GM23248 (cell line): ENCODE results near the gene PRCC.

Experiments used
- EZH2 ChIP-seq: fragments of 200-600 bp; sonication (generic); IDR thresholded peaks from 2 replicates; pipeline ENCODE4 v1.6.1; 2018; ENCODE audit warnings: antibody characterized with exemption, mild to moderate bottlenecking; ENCODE audit not compliant: insufficient read depth, poor library complexity, severe bottlenecking
- EZH2phosphoT487 ChIP-seq: fragments of 200-600 bp; sonication (generic); IDR thresholded peaks from 2 replicates; pipeline ENCODE4 v1.6.1; 2018; ENCODE audit warnings: antibody characterized with exemption, moderate library complexity, mild to moderate bottlenecking, low read depth; ENCODE audit not compliant: insufficient read depth

DNA sequence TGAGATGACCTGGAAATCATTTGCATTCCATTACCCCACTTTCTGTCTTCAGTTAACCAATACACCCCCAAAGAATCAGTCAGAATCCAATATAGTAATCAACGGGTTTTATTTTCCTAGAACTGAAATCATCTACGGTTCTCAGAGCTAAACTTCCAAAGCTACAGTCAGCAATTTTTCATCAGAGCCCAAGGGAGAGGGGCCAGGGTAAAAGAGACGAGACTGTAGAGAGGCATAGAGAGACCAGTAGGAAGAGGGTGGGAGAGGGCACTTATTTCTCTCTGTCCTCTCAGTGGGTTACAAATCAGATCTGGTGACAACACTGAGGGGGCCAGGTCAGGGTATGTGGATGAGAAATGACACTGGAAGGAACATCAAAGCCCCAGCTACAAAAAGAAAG lies 25.3 kb upstream of the PRCC start:
- TF ChIP-seq EZH2 (no peak), EZH2phosphoT487 (no peak)
